MM.1S (cell line): ENCODE measurements around the gene RAB14.
"Not testable (repeated sequence)": the region's sequence is repeated elsewhere in the genome, so short reads cannot be mapped to it uniquely, and the experiment has no call there.

Experiments
- DNase-seq: peaks from one replicate; pipeline ENCODE4 v3.0.0-alpha.2; 2015
- H2AFZ ChIP-seq: fragments of 300-600 bp; sonication (generic); 2 replicates; pipeline ENCODE4 v1.6.0; 2016; ENCODE audit warnings: antibody characterized with exemption, low read length
- H3F3A ChIP-seq: fragments of 300-600 bp; sonication (generic); 2 replicates; pipeline ENCODE4 v1.6.1; 2016; ENCODE audit warnings: mild to moderate bottlenecking, antibody characterized with exemption, low read length, moderate library complexity, mixed read lengths; ENCODE audit not compliant: insufficient read depth
- H3K27ac ChIP-seq: fragments of 300-600 bp; sonication (generic); 2 replicates; pipeline ENCODE4 v1.5.1; 2016; ENCODE audit warnings: mild to moderate bottlenecking, low read length
- H3K27me3 ChIP-seq: fragments of 300-600 bp; sonication (generic); replicated peaks from 2 replicates; pipeline ENCODE4 v1.6.0; 2016; ENCODE audit warnings: low read length; ENCODE audit not compliant: insufficient read depth
- H3K36me3 ChIP-seq: fragments of 300-600 bp; sonication (generic); replicated peaks from 2 replicates; pipeline ENCODE4 v1.6.1; 2016; ENCODE audit warnings: mild to moderate bottlenecking, low read length, mixed read lengths; ENCODE audit not compliant: insufficient read depth
- H3K4me1 ChIP-seq: fragments of 300-600 bp; sonication (generic); 2 replicates; pipeline ENCODE4 v1.6.1; 2016; ENCODE audit warnings: low read length, mixed read lengths
- H3K4me2 ChIP-seq: fragments of 300-600 bp; sonication (generic); 2 replicates; pipeline ENCODE4 v1.6.0; 2016; ENCODE audit warnings: low read depth, low read length
- H3K4me3 ChIP-seq: fragments of 300-600 bp; sonication (generic); 2 replicates; pipeline ENCODE4 v1.5.1; 2016; ENCODE audit warnings: low read length, mixed read lengths
- H3K79me2 ChIP-seq: fragments of 300-600 bp; sonication (generic); 2 replicates; pipeline ENCODE4 v1.6.1; 2016; ENCODE audit warnings: mixed run types, low read length, mixed read lengths
- H3K9ac ChIP-seq: fragments of 300-600 bp; sonication (generic); 2 replicates; pipeline ENCODE4 v1.6.1; 2016; ENCODE audit warnings: low read length, mixed read lengths
- H3K9me2 ChIP-seq: fragments of 300-600 bp; sonication (generic); replicated peaks from 2 replicates; pipeline ENCODE4 v1.6.1; 2016; ENCODE audit warnings: mild to moderate bottlenecking, low read length, mixed read lengths; ENCODE audit not compliant: insufficient read depth
- H3K9me3 ChIP-seq: fragments of 300-600 bp; sonication (generic); replicated peaks from 2 replicates; pipeline ENCODE4 v1.6.1; 2016; ENCODE audit warnings: mild to moderate bottlenecking, low read length, mixed read lengths; ENCODE audit not compliant: insufficient read depth
- H4K20me1 ChIP-seq: fragments of 300-600 bp; sonication (generic); 2 replicates; pipeline ENCODE4 v1.6.1; 2016; ENCODE audit warnings: mild to moderate bottlenecking, low read length, moderate library complexity, mixed read lengths; ENCODE audit not compliant: insufficient read depth
- EZH2 ChIP-seq: fragments of 300-600 bp; sonication (generic); optimal IDR thresholded peaks from 2 replicates; pipeline ENCODE3; 2017; ENCODE audit warnings: low read depth, mild to moderate bottlenecking, antibody characterized with exemption, low read length, mixed read lengths
- EZH2phosphoT487 ChIP-seq: fragments of 300-600 bp; sonication (generic); IDR thresholded peaks from 2 replicates; pipeline ENCODE4 v1.6.1; 2018; ENCODE audit warnings: antibody characterized with exemption, low read length
- TF ChIP-seq, protein P1 (sequence below): fragments of 300-600 bp; sonication (generic); IDR thresholded peaks from 2 replicates; pipeline ENCODE4 v1.5.1; 2016; ENCODE audit warnings: antibody characterized with exemption, low read length, mixed read lengths

Gene RAB14

DNA sequence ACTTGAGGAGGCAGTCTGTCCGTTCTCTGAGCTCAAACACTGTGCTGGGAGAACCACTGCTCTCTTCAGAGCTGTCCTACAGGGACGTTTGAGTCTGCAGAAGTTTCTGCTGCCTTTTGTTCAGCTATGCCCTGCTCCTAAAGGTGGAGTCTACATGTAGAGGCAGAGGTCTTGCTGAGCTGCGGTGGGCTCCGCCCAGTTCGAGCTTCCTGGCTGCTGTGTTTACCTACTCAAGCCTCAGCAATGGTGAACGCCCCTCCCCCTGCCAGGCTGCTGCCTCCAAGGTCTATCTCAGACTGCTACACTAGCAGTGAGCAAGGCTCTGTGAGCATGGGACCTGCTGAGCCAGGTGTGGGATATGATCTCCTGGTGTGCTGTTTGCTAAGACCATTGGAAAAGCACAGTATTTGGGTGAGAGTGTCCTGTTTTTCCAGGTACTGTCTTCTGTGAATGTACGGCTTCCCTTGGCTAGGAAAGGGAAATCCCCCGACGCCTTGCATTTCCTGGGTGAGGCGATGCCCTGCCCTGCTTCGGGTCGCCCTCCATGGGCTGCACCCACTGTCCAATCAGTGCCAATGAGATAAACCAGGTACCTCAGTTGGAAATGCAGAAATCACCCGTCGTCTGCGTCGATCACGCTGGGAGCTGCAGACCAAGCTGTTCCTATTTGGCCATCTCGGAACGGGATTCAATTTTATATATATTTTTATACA lies 68.4 kb downstream of the RAB14 start:
- Histone ChIP-seq H3K27ac (no peak overlapping the region), H3K4me2 (no peak overlapping the region), H3K4me3 (no peak overlapping the region), H2AFZ (no peak overlapping the region), H3K4me1 (no peaks in the 10 kb centered on the region), H3K9ac (no peak overlapping the region), H3K9me2 (no peaks in the 10 kb centered on the region), H3K9me3 (no peaks in the 10 kb centered on the region), H3K27me3 (no peaks in the 10 kb centered on the region), H3K79me2 (no peaks in the 10 kb centered on the region), H3K36me3 (no peaks in the 10 kb centered on the region; the same call in 1 of the 2 replicates), H4K20me1 (no peaks in the 10 kb centered on the region), H3F3A (no peaks in the 10 kb centered on the region)
- no peak for DNase-seq
- TF ChIP-seq EZH2phosphoT487 (no peak), EZH2 (no peak)
- TF ChIP-seq, protein P1, sequence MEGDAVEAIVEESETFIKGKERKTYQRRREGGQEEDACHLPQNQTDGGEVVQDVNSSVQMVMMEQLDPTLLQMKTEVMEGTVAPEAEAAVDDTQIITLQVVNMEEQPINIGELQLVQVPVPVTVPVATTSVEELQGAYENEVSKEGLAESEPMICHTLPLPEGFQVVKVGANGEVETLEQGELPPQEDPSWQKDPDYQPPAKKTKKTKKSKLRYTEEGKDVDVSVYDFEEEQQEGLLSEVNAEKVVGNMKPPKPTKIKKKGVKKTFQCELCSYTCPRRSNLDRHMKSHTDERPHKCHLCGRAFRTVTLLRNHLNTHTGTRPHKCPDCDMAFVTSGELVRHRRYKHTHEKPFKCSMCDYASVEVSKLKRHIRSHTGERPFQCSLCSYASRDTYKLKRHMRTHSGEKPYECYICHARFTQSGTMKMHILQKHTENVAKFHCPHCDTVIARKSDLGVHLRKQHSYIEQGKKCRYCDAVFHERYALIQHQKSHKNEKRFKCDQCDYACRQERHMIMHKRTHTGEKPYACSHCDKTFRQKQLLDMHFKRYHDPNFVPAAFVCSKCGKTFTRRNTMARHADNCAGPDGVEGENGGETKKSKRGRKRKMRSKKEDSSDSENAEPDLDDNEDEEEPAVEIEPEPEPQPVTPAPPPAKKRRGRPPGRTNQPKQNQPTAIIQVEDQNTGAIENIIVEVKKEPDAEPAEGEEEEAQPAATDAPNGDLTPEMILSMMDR: no peak

DNA sequence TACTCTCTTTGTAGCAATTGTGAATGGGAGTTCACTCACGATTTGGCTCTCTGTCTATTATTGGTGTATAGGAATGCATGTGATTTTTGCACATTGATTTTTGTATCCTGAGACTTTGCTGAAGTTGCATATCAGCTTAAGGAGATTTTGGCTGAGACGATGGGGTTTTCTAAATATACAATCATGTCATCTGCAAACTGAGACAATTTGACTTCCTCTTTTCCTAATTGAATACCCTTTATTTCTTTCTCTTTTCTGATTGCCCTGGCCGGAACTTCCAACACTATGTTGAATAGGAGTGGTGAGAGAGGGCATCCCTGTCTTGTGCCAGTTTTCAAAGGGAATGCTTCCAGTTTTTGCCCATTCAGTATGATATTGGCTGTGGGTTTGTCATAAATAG lies 72.3 kb downstream of the RAB14 start:
- H3K27me3 ChIP-seq, H3F3A ChIP-seq, H2AFZ ChIP-seq, DNase-seq, H3K4me3 ChIP-seq, H3K27ac ChIP-seq, H3K9ac ChIP-seq, H4K20me1 ChIP-seq, H3K4me1 ChIP-seq, H3K9me3 ChIP-seq, H3K9me2 ChIP-seq, H3K4me2 ChIP-seq, H3K79me2 ChIP-seq, H3K36me3 ChIP-seq: not testable (repeated sequence)
